HFFc6 (cell line): ENCODE results near the gene MTG1. TPM values are rescaled to one million over a fixed set of nuclear protein-coding genes. Genes with fewer than 3 reads are reported as not detected.
"Not testable (repeated sequence)": the region's sequence is repeated elsewhere in the genome, so short reads cannot be mapped to it uniquely, and the experiment has no call there.

Source experiments
- DNase-seq: peaks from one replicate; pipeline ENCODE4 v3.0.0-alpha.2; 2018
- H3K27ac Mint-ChIP-seq: 2 replicates; pipeline ENCODE4 v1.8.0; 2020; ENCODE audit warnings: mild to moderate bottlenecking, mixed read lengths
- H3K27me3 Mint-ChIP-seq: 2 replicates; pipeline ENCODE4 v1.8.0; 2021; ENCODE audit warnings: mild to moderate bottlenecking, moderate library complexity, mixed read lengths; ENCODE audit not compliant: insufficient read depth
- H3K36me3 Mint-ChIP-seq: 2 replicates; pipeline ENCODE4 v1.8.0; 2021; ENCODE audit warnings: low read depth, mixed read lengths
- H3K4me1 Mint-ChIP-seq: 2 replicates; pipeline ENCODE4 v1.8.0; 2020; ENCODE audit warnings: low read depth, mixed read lengths
- H3K4me3 Mint-ChIP-seq: 2 replicates; pipeline ENCODE4 v1.8.0; 2020; ENCODE audit warnings: mild to moderate bottlenecking, moderate library complexity, mixed read lengths
- H3K9me3 Mint-ChIP-seq: 2 replicates; pipeline ENCODE4 v1.8.0; 2020; ENCODE audit warnings: mild to moderate bottlenecking, mixed read lengths
- total RNA-seq, 6 experiments: library from RNA; stranded (reverse); fragmentation: NEBNext Ultra II Directional; extraction: Animal tissue kit (Norgen Biotek cat#: 25700); gene quantifications; 2 replicates in 1 of 6; 3 replicates in 5 of 6; pipeline ENCODE4 v1.2.3, GENCODE V29; 2021
- TF ChIP-seq, protein P1 (sequence below): fragments of 200-600 bp; sonication (generic); IDR thresholded peaks from 2 replicates; pipeline ENCODE4 v1.5.0; 2021; ENCODE audit warnings: antibody characterized with exemption, mild to moderate bottlenecking

MTG1 gene
- total RNA-seq, 6 experiments from 2014 or later: 23.7 to 33.0 (median 26.6) TPM

DNA sequence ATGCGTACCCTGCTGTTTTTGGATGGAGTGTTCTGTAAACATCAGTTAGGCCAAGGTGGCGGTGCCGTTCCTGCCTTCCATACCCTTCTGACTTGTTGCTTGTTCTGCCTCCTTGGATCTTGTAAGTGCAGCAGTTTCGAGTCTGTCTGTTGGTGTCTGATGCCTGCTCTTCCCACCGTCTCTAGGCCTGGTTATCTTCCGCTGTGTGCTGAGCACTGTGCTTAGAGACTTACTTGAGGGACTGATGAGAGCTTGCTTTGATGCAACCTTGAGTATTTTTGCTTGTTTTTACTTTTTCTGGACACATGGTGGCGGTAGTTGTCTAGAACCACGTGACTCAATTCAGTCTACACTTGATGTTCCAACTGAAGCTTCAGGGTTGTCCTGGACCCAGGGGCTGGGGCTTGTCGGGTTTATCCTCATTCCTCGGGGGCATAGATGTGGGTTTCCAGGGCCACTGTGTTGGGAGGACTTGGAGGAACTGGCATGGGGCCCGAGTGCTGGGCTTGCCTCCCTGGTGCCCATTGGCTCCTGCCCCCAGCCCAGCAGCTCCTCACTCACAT, 44.8 kb downstream of the MTG1 start:
- TF ChIP-seq, protein P1, sequence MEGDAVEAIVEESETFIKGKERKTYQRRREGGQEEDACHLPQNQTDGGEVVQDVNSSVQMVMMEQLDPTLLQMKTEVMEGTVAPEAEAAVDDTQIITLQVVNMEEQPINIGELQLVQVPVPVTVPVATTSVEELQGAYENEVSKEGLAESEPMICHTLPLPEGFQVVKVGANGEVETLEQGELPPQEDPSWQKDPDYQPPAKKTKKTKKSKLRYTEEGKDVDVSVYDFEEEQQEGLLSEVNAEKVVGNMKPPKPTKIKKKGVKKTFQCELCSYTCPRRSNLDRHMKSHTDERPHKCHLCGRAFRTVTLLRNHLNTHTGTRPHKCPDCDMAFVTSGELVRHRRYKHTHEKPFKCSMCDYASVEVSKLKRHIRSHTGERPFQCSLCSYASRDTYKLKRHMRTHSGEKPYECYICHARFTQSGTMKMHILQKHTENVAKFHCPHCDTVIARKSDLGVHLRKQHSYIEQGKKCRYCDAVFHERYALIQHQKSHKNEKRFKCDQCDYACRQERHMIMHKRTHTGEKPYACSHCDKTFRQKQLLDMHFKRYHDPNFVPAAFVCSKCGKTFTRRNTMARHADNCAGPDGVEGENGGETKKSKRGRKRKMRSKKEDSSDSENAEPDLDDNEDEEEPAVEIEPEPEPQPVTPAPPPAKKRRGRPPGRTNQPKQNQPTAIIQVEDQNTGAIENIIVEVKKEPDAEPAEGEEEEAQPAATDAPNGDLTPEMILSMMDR: peak; percentile 72

DNA sequence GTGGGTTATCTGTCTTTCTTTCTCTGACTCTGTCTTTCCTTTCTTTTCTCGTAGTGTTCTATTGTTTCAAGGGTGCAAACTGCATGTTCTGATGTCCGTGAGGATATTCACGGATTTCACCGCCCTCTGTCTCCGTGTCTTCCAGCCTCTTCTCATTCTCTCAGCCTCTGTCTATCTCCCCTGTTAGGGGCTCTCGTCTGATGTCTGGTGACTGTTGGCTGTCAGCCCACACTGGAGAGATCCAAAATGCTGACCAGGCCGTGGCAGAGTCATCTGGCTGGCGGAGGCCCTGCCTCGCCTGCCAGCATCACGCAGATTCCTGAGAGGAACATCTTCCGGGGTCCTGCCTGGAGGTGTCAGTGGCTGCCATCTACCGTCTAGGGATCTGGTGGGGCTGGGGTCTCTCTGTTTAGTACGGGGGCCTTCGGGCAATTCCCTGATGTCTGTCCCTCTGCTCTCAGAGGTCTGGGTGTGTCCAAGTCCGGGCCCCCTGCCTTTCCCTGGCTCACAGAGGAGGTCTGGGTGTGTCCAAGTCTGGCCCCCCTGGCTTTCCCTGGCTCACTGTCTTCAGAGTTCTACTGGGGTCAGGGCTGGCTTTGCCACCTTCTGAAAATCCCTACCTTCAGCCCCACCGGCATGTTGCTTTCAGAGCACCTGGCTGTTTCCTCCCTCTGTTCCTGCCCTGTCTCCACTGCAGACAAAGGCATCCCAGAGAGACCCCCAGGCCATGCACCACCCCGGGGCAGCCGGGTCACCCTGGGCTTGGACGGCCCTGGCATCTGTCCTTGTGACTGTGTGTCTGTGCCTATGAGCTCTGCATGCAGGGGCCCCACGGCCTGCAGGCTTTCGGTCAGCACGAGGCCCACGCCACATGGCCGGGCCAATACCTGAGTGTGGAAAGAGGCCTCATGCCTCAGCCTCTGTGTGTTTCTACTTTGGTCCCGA, 45.8 kb downstream of the MTG1 start:
- Mint-ChIP-seq H3K27ac (no peak overlapping the region), H3K9me3 (peaks cover 8% of the 10 kb centered on the region), H3K4me3 (no peak overlapping the region), H3K27me3 (peaks cover 5% of the 10 kb centered on the region), H3K36me3 (peaks cover 8% of the 10 kb centered on the region), H3K4me1 (no peaks in the 10 kb centered on the region; the same call in 1 of the 2 replicates)
- DNase-seq: no peak
- TF ChIP-seq, protein P1: no peak

More for the DNA sequence above, 44.8 kb downstream of the MTG1 start:
- H3K4me1 Mint-ChIP-seq: no peaks in the 10 kb centered on the region; the same call in 1 of the 2 replicates
- H3K4me3 Mint-ChIP-seq: no peak overlapping the region
- DNase-seq: peak; percentile 38
- no peak overlapping the region for H3K27ac Mint-ChIP-seq
- peaks cover 6% of the 10 kb centered on the region for H3K9me3 Mint-ChIP-seq
- H3K27me3 Mint-ChIP-seq: peaks cover 5% of the 10 kb centered on the region
- peaks cover 8% of the 10 kb centered on the region; the same call in 1 of the 2 replicates for H3K36me3 Mint-ChIP-seq

DNA sequence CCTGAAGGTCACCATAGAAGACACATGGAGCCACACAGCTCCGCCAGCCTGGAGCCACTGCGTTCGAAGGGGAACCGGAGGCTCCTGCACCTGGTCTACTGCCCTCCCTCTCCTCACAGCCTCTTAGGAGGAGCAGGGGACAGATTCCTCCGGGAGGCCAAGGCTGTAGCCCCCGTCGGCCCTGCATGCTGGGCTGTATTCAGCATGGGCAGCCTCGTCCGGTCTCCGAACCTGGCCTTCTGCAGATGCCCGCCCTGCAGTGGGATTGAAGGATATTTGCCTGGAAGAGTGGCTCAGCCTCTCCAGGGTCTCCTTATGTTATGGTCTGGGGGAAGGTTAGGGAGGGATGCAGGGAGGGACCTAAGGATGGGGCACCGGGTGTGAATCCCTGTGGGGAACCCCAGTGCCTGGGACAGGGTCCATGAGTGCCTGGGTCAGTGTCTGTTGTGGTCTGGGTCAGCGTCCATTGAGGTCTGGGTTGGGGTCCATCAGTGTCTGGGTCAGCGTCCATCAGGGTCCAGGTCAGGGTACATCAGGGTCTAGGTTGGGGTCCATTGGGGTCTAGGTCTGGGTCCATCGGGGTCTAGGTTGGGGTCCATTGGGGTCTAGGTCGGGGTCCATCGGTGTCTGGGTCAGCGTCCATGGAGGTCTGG, 46.8 kb downstream of the MTG1 start:
- peaks cover 18% of the 10 kb centered on the region for H3K9me3 Mint-ChIP-seq
- no peak for DNase-seq
- no peak overlapping the region for H3K4me3 Mint-ChIP-seq
- peaks cover 13% of the 10 kb centered on the region for H3K36me3 Mint-ChIP-seq
- no peaks in the 10 kb centered on the region; the same call in 1 of the 2 replicates for H3K4me1 Mint-ChIP-seq
- no peak overlapping the region for H3K27ac Mint-ChIP-seq
- TF ChIP-seq, protein P1: no peak
- peaks cover 9% of the 10 kb centered on the region for H3K27me3 Mint-ChIP-seq

DNA sequence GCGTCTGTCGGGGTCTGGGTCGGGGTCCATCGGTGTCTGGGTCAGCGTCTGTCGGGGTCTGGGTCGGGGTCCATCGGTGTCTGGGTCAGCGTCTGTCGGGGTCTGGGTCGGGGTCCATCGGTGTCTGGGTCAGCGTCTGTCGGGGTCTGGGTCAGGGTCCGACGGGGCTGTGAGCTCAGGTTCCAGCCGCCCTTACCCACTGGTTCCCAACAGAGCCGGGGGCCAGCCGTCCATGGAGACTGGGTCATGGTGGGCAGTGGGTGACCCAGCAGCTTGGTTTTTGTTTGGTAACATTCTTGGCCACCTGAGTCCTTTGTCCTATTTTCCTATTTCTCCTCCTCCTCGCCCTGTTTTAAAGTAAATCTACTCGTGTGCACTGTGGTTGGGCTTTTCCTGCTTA, 47.4 kb downstream of the MTG1 start:
- Mint-ChIP-seq H3K36me3 (peaks cover 13% of the 10 kb centered on the region), H3K9me3 (peaks cover 18% of the 10 kb centered on the region)
- not testable (repeated sequence) for H3K27me3 Mint-ChIP-seq, H3K4me1 Mint-ChIP-seq, H3K27ac Mint-ChIP-seq, H3K4me3 Mint-ChIP-seq, DNase-seq

DNA sequence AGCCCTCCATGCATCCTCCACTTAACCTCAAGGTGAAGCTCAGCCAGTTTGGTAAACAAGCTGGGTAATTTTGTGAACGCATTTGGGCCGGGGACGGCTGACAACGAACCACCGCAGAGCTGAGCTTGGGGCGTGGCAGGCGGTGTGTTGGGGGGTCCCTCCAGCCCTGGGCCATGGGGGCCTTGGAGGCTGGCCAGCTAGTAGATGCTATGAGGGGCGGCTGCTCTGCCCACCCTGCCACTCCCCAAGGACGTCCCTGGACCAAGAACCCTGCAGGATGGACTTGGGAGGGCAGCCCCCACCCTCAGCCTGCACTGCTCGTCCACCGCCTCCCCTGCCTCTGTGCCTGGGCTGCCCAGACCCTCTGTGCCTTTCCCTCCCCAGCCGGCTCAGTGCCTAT, 47.8 kb downstream of the MTG1 start:
- Mint-ChIP-seq H3K27ac (no peak overlapping the region), H3K36me3 (peaks cover 17% of the 10 kb centered on the region), H3K9me3 (peaks cover 21% of the 10 kb centered on the region), H3K27me3 (peaks cover 6% of the 10 kb centered on the region), H3K4me1 (no peaks in the 10 kb centered on the region; the same call in 1 of the 2 replicates), H3K4me3 (no peak overlapping the region)
- TF ChIP-seq, protein P1: no peak
- DNase-seq: no peak
